Measurements from ENCODE around the gene ENTPD7.
A peak's percentile ranks its signal among the peaks of the same experiment; 100 is the strongest.

Gene ENTPD7

DNA sequence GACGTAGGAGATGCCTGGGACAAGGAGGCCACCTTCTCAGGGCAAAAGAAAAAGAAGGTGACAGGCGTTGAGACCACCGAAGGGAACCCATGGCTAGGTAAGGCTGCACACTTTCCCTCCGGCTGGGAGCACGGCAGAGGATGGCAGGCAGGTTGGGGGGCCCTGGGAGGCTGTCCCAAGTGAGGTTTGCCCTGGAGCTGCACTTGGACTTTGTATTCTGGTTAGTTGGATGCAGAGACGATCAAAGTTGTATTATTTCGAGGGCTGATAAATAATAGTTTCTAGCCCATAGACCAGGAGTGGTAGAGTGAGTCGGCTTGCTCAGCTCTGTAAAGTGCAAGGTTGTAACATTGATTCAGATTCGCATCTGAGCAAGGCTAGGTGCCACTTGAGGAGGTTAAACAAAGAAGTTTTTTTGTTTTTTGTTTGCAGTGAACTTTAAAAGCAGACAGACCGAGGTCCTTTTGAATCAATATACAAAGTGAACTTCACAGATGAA, 608 bp downstream of the ENTPD7 start (continued):
- TF ChIP-seq ZNF610 (tag by site-specific recombination; IDR thresholded peaks at IDR 0.05; ENCODE audit: borderline replicate concordance) (no peak), ZNF114 (tag by site-specific recombination; IDR thresholded peaks at IDR 0.05) (no peak), ZBTB17 (tag by site-specific recombination; IDR thresholded peaks at IDR 0.05) (0 out of 2 replicates have a peak, but pooled peaks have one; percentile 47)
- TF ChIP-seq, protein P1, sequence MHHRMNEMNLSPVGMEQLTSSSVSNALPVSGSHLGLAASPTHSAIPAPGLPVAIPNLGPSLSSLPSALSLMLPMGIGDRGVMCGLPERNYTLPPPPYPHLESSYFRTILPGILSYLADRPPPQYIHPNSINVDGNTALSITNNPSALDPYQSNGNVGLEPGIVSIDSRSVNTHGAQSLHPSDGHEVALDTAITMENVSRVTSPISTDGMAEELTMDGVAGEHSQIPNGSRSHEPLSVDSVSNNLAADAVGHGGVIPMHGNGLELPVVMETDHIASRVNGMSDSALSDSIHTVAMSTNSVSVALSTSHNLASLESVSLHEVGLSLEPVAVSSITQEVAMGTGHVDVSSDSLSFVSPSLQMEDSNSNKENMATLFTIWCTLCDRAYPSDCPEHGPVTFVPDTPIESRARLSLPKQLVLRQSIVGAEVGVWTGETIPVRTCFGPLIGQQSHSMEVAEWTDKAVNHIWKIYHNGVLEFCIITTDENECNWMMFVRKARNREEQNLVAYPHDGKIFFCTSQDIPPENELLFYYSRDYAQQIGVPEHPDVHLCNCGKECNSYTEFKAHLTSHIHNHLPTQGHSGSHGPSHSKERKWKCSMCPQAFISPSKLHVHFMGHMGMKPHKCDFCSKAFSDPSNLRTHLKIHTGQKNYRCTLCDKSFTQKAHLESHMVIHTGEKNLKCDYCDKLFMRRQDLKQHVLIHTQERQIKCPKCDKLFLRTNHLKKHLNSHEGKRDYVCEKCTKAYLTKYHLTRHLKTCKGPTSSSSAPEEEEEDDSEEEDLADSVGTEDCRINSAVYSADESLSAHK (tag by site-specific recombination; IDR thresholded peaks at IDR 0.05), result peak; percentile 52; the same call in 1 of the 2 replicates

GRCh38 chr10:99660662-99661376, 1.5 kb downstream of the ENTPD7 start:
- Histone ChIP-seq H3K36me3 (ENCODE audit: control insufficient read depth in 2 of 2, insufficient read depth in 1 of 2, low read length in 2 of 2) (peaks cover 21 to 25% of the 10 kb centered on the region in 2 experiments), H3K9me3 (ENCODE audit: control insufficient read depth, insufficient read depth, low read depth, low read length) (no peaks in the 10 kb centered on the region), H3K27ac (ENCODE audit: extremely low read depth, low read depth, low read length) (no peak overlapping the region), H3K4me1 (ENCODE audit: control insufficient read depth, insufficient read depth, low read length) (no peaks in the 10 kb centered on the region), H3K4me3 (ENCODE audit: low read depth, low read length) (no peak overlapping the region)
- no peak for TF ChIP-seq SP7 (tag by site-specific recombination; IDR thresholded peaks at IDR 0.05)
- no peak for TF ChIP-seq REPIN1 (tag by site-specific recombination; IDR thresholded peaks at IDR 0.05; ENCODE audit: low read depth)
- TF ChIP-seq ZNF521 (tag by site-specific recombination; IDR thresholded peaks at IDR 0.05), result no peak
- no peak for TF ChIP-seq TRIM28 (IDR thresholded peaks at IDR 0.05; ENCODE audit: borderline replicate concordance, low read length)
- no peak for TF ChIP-seq GLIS1 (tag by site-specific recombination; IDR thresholded peaks at IDR 0.05)
- no peak for TF ChIP-seq ZNF549 (tag by site-specific recombination; IDR thresholded peaks at IDR 0.05)
- TF ChIP-seq ZNF121 (tag by site-specific recombination; IDR thresholded peaks at IDR 0.05), result peak; percentile 80
- ChIA-PET POLR2A (interaction anchor here (0.6 kb wide), 1 partner anchor 194 kb away, joined by 3 read pairs; no protein-coding TSS in a partner anchor), CTCF (interaction anchor here (0.8 to 1.1 kb wide), 3 partner anchors 48 to 176 kb away, joined by 3 read pairs; no protein-coding TSS in a partner anchor)

DNA sequence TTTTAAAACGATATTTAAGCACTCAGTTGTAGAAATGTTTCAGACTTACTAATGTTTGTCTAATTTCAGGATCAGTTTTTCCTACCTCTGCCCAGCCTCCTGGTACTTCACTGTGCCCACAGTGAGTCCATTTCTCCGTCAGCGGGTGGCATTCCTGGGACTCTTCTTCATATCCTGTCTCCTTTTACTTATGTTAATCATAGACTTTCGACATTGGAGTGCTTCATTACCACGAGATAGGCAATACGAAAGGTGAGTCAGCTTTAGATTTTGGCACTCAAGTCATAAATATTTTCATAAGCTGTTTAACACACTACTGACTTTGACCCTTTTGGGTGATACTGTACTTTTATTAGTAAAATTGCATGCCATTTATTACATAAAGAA, 2.1 kb downstream of the ENTPD7 start:
- ChIA-PET CTCF (interaction anchor here (1.1 kb wide), 1 partner anchor 177 kb away, joined by 3 read pairs; no protein-coding TSS in a partner anchor), POLR2A (no interaction called here)
- Histone ChIP-seq H3K27ac (ENCODE audit: extremely low read depth, low read depth, low read length) (no peak overlapping the region), H3K4me1 (ENCODE audit: control insufficient read depth, insufficient read depth, low read length) (no peaks in the 10 kb centered on the region), H3K36me3 (ENCODE audit: control insufficient read depth in 2 of 2, insufficient read depth in 1 of 2, low read length in 2 of 2) (peaks cover 21 to 25% of the 10 kb centered on the region in 2 experiments), H3K9me3 (ENCODE audit: control insufficient read depth, insufficient read depth, low read depth, low read length) (no peaks in the 10 kb centered on the region), H3K4me3 (ENCODE audit: low read depth, low read length) (no peak overlapping the region)
- TF ChIP-seq ZNF785 (tag by site-specific recombination; IDR thresholded peaks at IDR 0.05), result no peak
- TF ChIP-seq ZNF404 (tag by site-specific recombination; IDR thresholded peaks at IDR 0.05), result no peak
- TF ChIP-seq ZNF433 (tag by site-specific recombination; IDR thresholded peaks at IDR 0.05; ENCODE audit: low read depth), result no peak
- no peak for TF ChIP-seq PRDM2 (tag by site-specific recombination; IDR thresholded peaks at IDR 0.05; ENCODE audit: borderline replicate concordance)
- no peak for TF ChIP-seq ZNF112 (tag by site-specific recombination; IDR thresholded peaks at IDR 0.05)
- no peak for TF ChIP-seq ZNF626 (tag by site-specific recombination; IDR thresholded peaks at IDR 0.05)
- TF ChIP-seq ZBTB7A (tag by site-specific recombination; IDR thresholded peaks at IDR 0.05; ENCODE audit: low read depth), result no peak
- no peak for TF ChIP-seq ZNF571 (tag by site-specific recombination; IDR thresholded peaks at IDR 0.05)
- TF ChIP-seq ZNF19 (tag by site-specific recombination; IDR thresholded peaks at IDR 0.05; ENCODE audit: low read depth), result no peak
- TF ChIP-seq, protein P2, sequence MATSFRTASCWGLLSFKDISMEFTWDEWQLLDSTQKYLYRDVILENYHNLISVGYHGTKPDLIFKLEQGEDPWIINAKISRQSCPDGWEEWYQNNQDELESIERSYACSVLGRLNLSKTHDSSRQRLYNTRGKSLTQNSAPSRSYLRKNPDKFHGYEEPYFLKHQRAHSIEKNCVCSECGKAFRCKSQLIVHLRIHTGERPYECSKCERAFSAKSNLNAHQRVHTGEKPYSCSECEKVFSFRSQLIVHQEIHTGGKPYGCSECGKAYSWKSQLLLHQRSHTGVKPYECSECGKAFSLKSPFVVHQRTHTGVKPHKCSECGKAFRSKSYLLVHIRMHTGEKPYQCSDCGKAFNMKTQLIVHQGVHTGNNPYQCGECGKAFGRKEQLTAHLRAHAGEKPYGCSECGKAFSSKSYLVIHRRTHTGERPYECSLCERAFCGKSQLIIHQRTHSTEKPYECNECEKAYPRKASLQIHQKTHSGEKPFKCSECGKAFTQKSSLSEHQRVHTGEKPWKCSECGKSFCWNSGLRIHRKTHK (tag by site-specific recombination; IDR thresholded peaks at IDR 0.05), result no peak
- no peak for TF ChIP-seq OVOL3 (tag by site-specific recombination; IDR thresholded peaks at IDR 0.05)

Measured in HEK293 (cell line).